Measurements from ENCODE around the gene AQP12B.

AQP12B gene

DNA sequence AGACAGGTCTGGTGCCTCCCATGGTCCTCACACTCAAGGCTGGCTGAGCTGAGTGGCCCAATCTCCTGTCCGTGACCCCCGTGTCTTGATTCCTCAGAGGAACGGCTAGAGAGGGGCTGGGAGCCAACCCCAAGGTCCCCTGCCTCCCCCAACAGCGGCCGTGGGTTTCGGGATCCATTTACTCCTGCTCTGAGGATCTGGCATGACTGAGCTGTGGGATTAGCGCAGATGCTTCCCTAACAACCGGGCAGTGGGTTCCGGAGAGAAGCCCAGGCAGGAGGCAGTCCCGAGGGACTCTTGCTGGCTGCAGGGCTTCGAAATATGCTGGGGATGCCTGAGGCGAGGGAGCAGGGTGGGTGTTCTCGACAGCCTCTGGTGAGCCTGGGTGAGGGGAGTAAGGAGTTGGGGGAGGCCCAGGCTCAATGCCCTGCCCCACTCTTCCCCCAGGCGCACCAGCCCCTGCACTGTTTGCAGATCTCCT is 38.5 kb downstream of the AQP12B start:
- TF ChIP-seq EZH2 (optimal IDR thresholded peaks at IDR 0.05; ENCODE audit: low read depth, low read length) (no peak), EZH2phosphoT487 (IDR thresholded peaks at IDR 0.05; ENCODE audit: low read length) (no peak)
- TF ChIP-seq, protein P1, sequence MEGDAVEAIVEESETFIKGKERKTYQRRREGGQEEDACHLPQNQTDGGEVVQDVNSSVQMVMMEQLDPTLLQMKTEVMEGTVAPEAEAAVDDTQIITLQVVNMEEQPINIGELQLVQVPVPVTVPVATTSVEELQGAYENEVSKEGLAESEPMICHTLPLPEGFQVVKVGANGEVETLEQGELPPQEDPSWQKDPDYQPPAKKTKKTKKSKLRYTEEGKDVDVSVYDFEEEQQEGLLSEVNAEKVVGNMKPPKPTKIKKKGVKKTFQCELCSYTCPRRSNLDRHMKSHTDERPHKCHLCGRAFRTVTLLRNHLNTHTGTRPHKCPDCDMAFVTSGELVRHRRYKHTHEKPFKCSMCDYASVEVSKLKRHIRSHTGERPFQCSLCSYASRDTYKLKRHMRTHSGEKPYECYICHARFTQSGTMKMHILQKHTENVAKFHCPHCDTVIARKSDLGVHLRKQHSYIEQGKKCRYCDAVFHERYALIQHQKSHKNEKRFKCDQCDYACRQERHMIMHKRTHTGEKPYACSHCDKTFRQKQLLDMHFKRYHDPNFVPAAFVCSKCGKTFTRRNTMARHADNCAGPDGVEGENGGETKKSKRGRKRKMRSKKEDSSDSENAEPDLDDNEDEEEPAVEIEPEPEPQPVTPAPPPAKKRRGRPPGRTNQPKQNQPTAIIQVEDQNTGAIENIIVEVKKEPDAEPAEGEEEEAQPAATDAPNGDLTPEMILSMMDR (IDR thresholded peaks at IDR 0.05; ENCODE audit: low read length): no peak
- H3K27me3 ChIP-seq (replicated peaks; ENCODE audit: insufficient read depth, low read length): peaks cover 22% of the 10 kb centered on the region

GRCh38 chr2:240643811-240644150 is 38.9 kb downstream of the AQP12B start:
- no peak overlapping the region for H2AFZ ChIP-seq (ENCODE audit: low read length)
- H3K4me2 ChIP-seq (ENCODE audit: low read depth, low read length): no peak overlapping the region
- no peaks in the 10 kb centered on the region for H3F3A ChIP-seq (ENCODE audit: insufficient read depth, low read length)
- peaks cover 19% of the 10 kb centered on the region for H3K27me3 ChIP-seq (replicated peaks; ENCODE audit: insufficient read depth, low read length)
- no peaks in the 10 kb centered on the region for H3K36me3 ChIP-seq (replicated peaks; ENCODE audit: insufficient read depth, low read length)
- no peaks in the 10 kb centered on the region for H3K9me2 ChIP-seq (replicated peaks; ENCODE audit: insufficient read depth, low read length)
- TF ChIP-seq EZH2phosphoT487 (IDR thresholded peaks at IDR 0.05; ENCODE audit: low read length) (no peak), EZH2 (optimal IDR thresholded peaks at IDR 0.05; ENCODE audit: low read depth, low read length) (no peak)
- TF ChIP-seq, protein P1 (IDR thresholded peaks at IDR 0.05; ENCODE audit: low read length): no peak
- no peaks in the 10 kb centered on the region for H3K4me1 ChIP-seq (ENCODE audit: low read length)
- no peak overlapping the region for H3K27ac ChIP-seq (ENCODE audit: low read length)
- no peaks in the 10 kb centered on the region for H4K20me1 ChIP-seq (ENCODE audit: insufficient read depth, low read length)
- H3K9ac ChIP-seq (ENCODE audit: low read length): no peak overlapping the region
- no peaks in the 10 kb centered on the region for H3K79me2 ChIP-seq (ENCODE audit: low read length)
- no peak overlapping the region for H3K4me3 ChIP-seq (ENCODE audit: low read length)
- no peak for DNase-seq
- H3K9me3 ChIP-seq (replicated peaks; ENCODE audit: insufficient read depth, low read length): no peaks in the 10 kb centered on the region

More for the DNA sequence above, 38.5 kb downstream of the AQP12B start:
- Histone ChIP-seq H3K9me2 (replicated peaks; ENCODE audit: insufficient read depth, low read length) (no peaks in the 10 kb centered on the region), H3K27ac (ENCODE audit: low read length) (no peak overlapping the region), H3K9ac (ENCODE audit: low read length) (no peak overlapping the region), H3K4me2 (ENCODE audit: low read depth, low read length) (no peak overlapping the region), H3K79me2 (ENCODE audit: low read length) (no peaks in the 10 kb centered on the region), H3K36me3 (replicated peaks; ENCODE audit: insufficient read depth, low read length) (no peaks in the 10 kb centered on the region), H2AFZ (ENCODE audit: low read length) (no peak overlapping the region), H4K20me1 (ENCODE audit: insufficient read depth, low read length) (no peaks in the 10 kb centered on the region), H3K4me3 (ENCODE audit: low read length) (no peak overlapping the region), H3F3A (ENCODE audit: insufficient read depth, low read length) (no peaks in the 10 kb centered on the region), H3K9me3 (replicated peaks; ENCODE audit: insufficient read depth, low read length) (no peaks in the 10 kb centered on the region), H3K4me1 (ENCODE audit: low read length) (no peaks in the 10 kb centered on the region)
- no peak for DNase-seq

- no peak for DNase-seq
- Histone ChIP-seq H4K20me1 (ENCODE audit: insufficient read depth, low read length) (no peaks in the 10 kb centered on the region), H3K4me3 (ENCODE audit: low read length) (no peak overlapping the region), H3K9ac (ENCODE audit: low read length) (no peak overlapping the region), H3F3A (ENCODE audit: insufficient read depth, low read length) (no peaks in the 10 kb centered on the region), H3K4me2 (ENCODE audit: low read depth, low read length) (no peak overlapping the region), H2AFZ (ENCODE audit: low read length) (no peak overlapping the region), H3K9me2 (replicated peaks; ENCODE audit: insufficient read depth, low read length) (no peaks in the 10 kb centered on the region), H3K79me2 (ENCODE audit: low read length) (no peaks in the 10 kb centered on the region), H3K4me1 (ENCODE audit: low read length) (no peaks in the 10 kb centered on the region), H3K27me3 (replicated peaks; ENCODE audit: insufficient read depth, low read length) (peaks cover 19% of the 10 kb centered on the region), H3K9me3 (replicated peaks; ENCODE audit: insufficient read depth, low read length) (no peaks in the 10 kb centered on the region), H3K27ac (ENCODE audit: low read length) (no peak overlapping the region), H3K36me3 (replicated peaks; ENCODE audit: insufficient read depth, low read length) (no peaks in the 10 kb centered on the region)
- TF ChIP-seq EZH2 (optimal IDR thresholded peaks at IDR 0.05; ENCODE audit: low read depth, low read length) (no peak), EZH2phosphoT487 (IDR thresholded peaks at IDR 0.05; ENCODE audit: low read length) (no peak)
- TF ChIP-seq, protein P1 (IDR thresholded peaks at IDR 0.05; ENCODE audit: low read length): no peak
Measured at GRCh38 chr2:240643093-240643810, 39.4 kb downstream of the AQP12B start.

Data from MM.1S (cell line).